H1 (cell line): Measurements from ENCODE around the gene ROGDI. TPM values are rescaled to one million over a fixed set of nuclear protein-coding genes. Genes with fewer than 3 reads are reported as not detected.

ENCODE experiments used
- CTCF ChIA-PET: fragments of 300-600 bp; sonication (Branson Sonifier 250); formaldehyde crosslinking; loops from one replicate; lab custom pipeline; 2021; ENCODE audit not compliant: partially characterized antibody; lab: Charles Lee
- POLR2A ChIA-PET: fragments of 300-600 bp; sonication (Branson Sonifier 250); formaldehyde crosslinking; loops from one replicate; lab custom pipeline; 2021; ENCODE audit warnings: inconsistent platforms; ENCODE audit not compliant: partially characterized antibody; lab: Charles Lee
- DNase-seq, 2 experiments: peaks; one replicate each; pipeline versions ENCODE4 v3.0.0 to v3.0.0-alpha.2; 2010 to 2022; ENCODE audit warnings: low spot score in 2 of 2, low read depth in 1 of 2, mixed read lengths in 1 of 2
- FAIRE-seq: peaks from 2 replicates; lab custom pipeline; 2011; peaks lifted over from hg19 to GRCh38; lab: Jason Lieb, UNC
- H2AFZ ChIP-seq: 2 replicates; pipeline ENCODE4 v1.8.1; 2012; ENCODE audit warnings: low read length, inconsistent platforms
- H2AK5ac ChIP-seq: 2 replicates; pipeline ENCODE4 v1.6.1; 2013; ENCODE audit warnings: low read depth, low read length
- H2BK120ac ChIP-seq: replicated peaks from 2 replicates; pipeline ENCODE3; 2013; ENCODE audit warnings: low read depth, low read length, inconsistent platforms
- H2BK12ac ChIP-seq: 2 replicates; pipeline ENCODE4 v1.6.1; 2013; ENCODE audit warnings: low read depth, low read length
- H2BK15ac ChIP-seq: 2 replicates; pipeline ENCODE4 v1.6.1; 2013; ENCODE audit warnings: low read length
- H2BK20ac ChIP-seq: 2 replicates; pipeline ENCODE4 v1.6.1; 2013; ENCODE audit warnings: low read length
- H2BK5ac ChIP-seq: 2 replicates; pipeline ENCODE4 v1.6.1; 2013; ENCODE audit warnings: low read depth, low read length
- H3K14ac ChIP-seq: 2 replicates; pipeline ENCODE4 v1.6.1; 2013; ENCODE audit warnings: inconsistent platforms; ENCODE audit not compliant: insufficient read length
- H3K18ac ChIP-seq: 2 replicates; pipeline ENCODE4 v1.6.1; 2013; ENCODE audit warnings: low read length; ENCODE audit errors: extremely low read depth
- H3K23ac ChIP-seq: 2 replicates; pipeline ENCODE4 v1.6.1; 2013; ENCODE audit warnings: inconsistent platforms; ENCODE audit not compliant: insufficient read length
- H3K23me2 ChIP-seq: 2 replicates; pipeline ENCODE4 v1.6.1; 2013; ENCODE audit warnings: low read depth, low read length
- H3K27ac ChIP-seq: 2 replicates; pipeline ENCODE4 v1.6.1; 2011; ENCODE audit warnings: low read depth, low read length, inconsistent platforms
- H3K27me3 ChIP-seq, 4 experiments: replicated peaks in 1 of 4; 1 replicate in 1 of 4; 2 replicates in 3 of 4; pipeline versions ENCODE4 v1.6.1 to v1.8.1; 2011 to 2013; ENCODE audit warnings: low read length in 3 of 4, mild to moderate bottlenecking in 3 of 4, inconsistent platforms in 2 of 4, mixed read lengths in 2 of 4, moderate library complexity in 1 of 4; ENCODE audit not compliant: control insufficient read depth in 3 of 4, insufficient read depth in 3 of 4; ENCODE audit errors: extremely low read depth in 1 of 4
- H3K36me3 ChIP-seq, 4 experiments: 2 replicates each; pipeline versions ENCODE4 v1.6.1 to v1.8.1; 2011 to 2013; ENCODE audit warnings: mild to moderate bottlenecking in 4 of 4, low read length in 3 of 4, moderate library complexity in 2 of 4, control low read depth in 1 of 4, inconsistent platforms in 1 of 4; ENCODE audit not compliant: insufficient read depth in 4 of 4, control insufficient read depth in 2 of 4
- H3K4ac ChIP-seq: replicated peaks from 2 replicates; pipeline ENCODE3; 2013; ENCODE audit warnings: low read length, low read depth, mixed read lengths, inconsistent platforms; ENCODE audit not compliant: insufficient read length
- H3K4me1 ChIP-seq, 4 experiments: replicated peaks in 1 of 4; 1 replicate in 1 of 4; 2 replicates in 3 of 4; pipeline versions ENCODE4 v1.6.1 to v1.8.1; 2011 to 2013; ENCODE audit warnings: low read length in 3 of 4, inconsistent platforms in 2 of 4, mixed read lengths in 1 of 4; ENCODE audit not compliant: insufficient read depth in 4 of 4, control insufficient read depth in 3 of 4
- H3K4me2 ChIP-seq, 2 experiments: 2 replicates each; pipeline versions ENCODE4 v1.6.1 to v1.8.1; 2011 to 2013; ENCODE audit warnings: low read depth in 2 of 2, low read length in 2 of 2, control low read depth in 1 of 2, inconsistent platforms in 1 of 2, mild to moderate bottlenecking in 1 of 2; ENCODE audit not compliant: insufficient read depth in 1 of 2
- H3K4me3 ChIP-seq, 4 experiments: fragments of 200-600, 300-600 bp in 1 of 4; sonication (generic), shearing (Covaris generic), sonication (Bioruptor Twin) in 1 of 4; 2 replicates each; pipeline versions ENCODE4 v1.5.1 to v1.8.1; 2011 to 2016; ENCODE audit warnings: low read length in 4 of 4, low read depth in 3 of 4, control low read depth in 2 of 4, inconsistent platforms in 2 of 4, mild to moderate bottlenecking in 2 of 4, mixed read lengths in 1 of 4, moderate library complexity in 1 of 4; ENCODE audit not compliant: insufficient read depth in 2 of 4; ENCODE audit errors: extremely low read depth in 1 of 4
- H3K56ac ChIP-seq: replicated peaks from 2 replicates; pipeline ENCODE3; 2013; ENCODE audit warnings: low read depth, mild to moderate bottlenecking, mixed read lengths, low read length, inconsistent platforms; ENCODE audit not compliant: insufficient read length
- H3K79me1 ChIP-seq: 2 replicates; pipeline ENCODE4 v1.6.1; 2013; ENCODE audit warnings: low read depth, low read length, control low read depth
- H3K79me2 ChIP-seq, 2 experiments: 2 replicates each; pipeline versions ENCODE4 v1.6.1 to v1.8.1; 2012 to 2013; ENCODE audit warnings: low read length in 2 of 2, mild to moderate bottlenecking in 2 of 2, inconsistent platforms in 1 of 2; ENCODE audit not compliant: insufficient read depth in 2 of 2, control insufficient read depth in 1 of 2
- H3K9ac ChIP-seq, 4 experiments: replicated peaks in 1 of 4; 1 replicate in 1 of 4; 2 replicates in 3 of 4; pipeline versions ENCODE4 v1.6.1 to v1.8.1; 2011 to 2013; ENCODE audit warnings: low read depth in 3 of 4, low read length in 3 of 4, control low read depth in 2 of 4, mild to moderate bottlenecking in 2 of 4, moderate library complexity in 2 of 4, inconsistent platforms in 1 of 4; ENCODE audit errors: extremely low read depth in 1 of 4
- H3K9me3 ChIP-seq, 2 experiments: 2 replicates each; pipeline versions ENCODE4 v1.6.1 to v1.8.1; 2012 to 2013; ENCODE audit warnings: mild to moderate bottlenecking in 2 of 2, moderate library complexity in 2 of 2, control low read depth in 1 of 2, inconsistent platforms in 1 of 2, low read depth in 1 of 2, low read length in 1 of 2, mixed read lengths in 1 of 2; ENCODE audit not compliant: insufficient read depth in 2 of 2
- H4K20me1 ChIP-seq, 2 experiments: replicated peaks in 1 of 2; 2 replicates each; pipeline versions ENCODE3 to v1.8.1; 2011 to 2013; ENCODE audit warnings: inconsistent platforms in 2 of 2, low read length in 2 of 2, mild to moderate bottlenecking in 1 of 2; ENCODE audit not compliant: insufficient read depth in 2 of 2, control insufficient read depth in 1 of 2
- H4K5ac ChIP-seq: 2 replicates; pipeline ENCODE4 v1.6.1; 2013; ENCODE audit warnings: low read length, low read depth, mixed read lengths, inconsistent platforms; ENCODE audit not compliant: insufficient read length
- H4K8ac ChIP-seq: 2 replicates; pipeline ENCODE4 v1.8.0; 2013; ENCODE audit warnings: mild to moderate bottlenecking, moderate library complexity, low read length, inconsistent platforms; ENCODE audit not compliant: insufficient read depth; ENCODE audit errors: extremely low read depth
- H4K91ac ChIP-seq: replicated peaks from 2 replicates; pipeline ENCODE3; 2013; ENCODE audit warnings: low read length, mixed read lengths, inconsistent platforms; ENCODE audit not compliant: insufficient read length
- BRCA1 ChIP-seq: IDR thresholded peaks from 2 replicates; pipeline ENCODE4 v1.6.1; 2012; ENCODE audit warnings: low read depth, low read length, improper control_type of control experiment
- CHD1 ChIP-seq: IDR thresholded peaks from 2 replicates; pipeline ENCODE4 v1.6.1; 2012; ENCODE audit warnings: low read depth, low read length, improper control_type of control experiment
- GTF2F1 ChIP-seq: IDR thresholded peaks from 2 replicates; pipeline ENCODE4 v1.6.1; 2012; ENCODE audit warnings: low read depth, low read length, improper control_type of control experiment, borderline replicate concordance
- HDAC6 ChIP-seq: IDR thresholded peaks from one replicate; pipeline ENCODE4 v1.7.1; 2012; ENCODE audit warnings: low read depth, mild to moderate bottlenecking, inconsistent platforms, low read length, moderate library complexity
- KDM1A ChIP-seq: fragments of 200-600, 300-600 bp; sonication (generic); IDR thresholded peaks from 2 replicates; pipeline ENCODE4 v1.7.1; 2016; ENCODE audit warnings: mild to moderate bottlenecking, low read length, borderline replicate concordance
- NRF1 ChIP-seq: IDR thresholded peaks from 2 replicates; pipeline ENCODE4 v1.6.1; 2011; ENCODE audit warnings: mild to moderate bottlenecking, low read depth, low read length, improper control_type of control experiment
- POLR2A ChIP-seq, 2 experiments: IDR thresholded peaks; 1 replicate in 1 of 2; 2 replicates in 1 of 2; pipeline ENCODE4 v1.6.1; 2011; ENCODE audit warnings: low read depth in 2 of 2, low read length in 2 of 2, mild to moderate bottlenecking in 2 of 2; ENCODE audit errors: control extremely low read depth in 1 of 2
- POU5F1 ChIP-seq: IDR thresholded peaks from 2 replicates; pipeline ENCODE4 v1.6.1; 2011; ENCODE audit warnings: low read depth, mild to moderate bottlenecking, low read length, moderate library complexity
- RNF2 ChIP-seq: fragments of 200-900, 300-1000 bp; sonication (generic); IDR thresholded peaks from 2 replicates; pipeline ENCODE4 v1.7.1; 2016; ENCODE audit warnings: borderline replicate concordance, low read depth, mild to moderate bottlenecking, antibody characterized with exemption, low read length; ENCODE audit not compliant: poor library complexity, severe bottlenecking; ENCODE audit errors: missing control alignments
- SAP30 ChIP-seq: fragments of 300-600 bp; sonication (generic); IDR thresholded peaks from 2 replicates; pipeline ENCODE4 v1.7.1; 2012; ENCODE audit warnings: low read length, moderate library complexity, mild to moderate bottlenecking, inconsistent platforms; ENCODE audit not compliant: insufficient read depth, insufficient replicate concordance
- WGBS, 2 experiments: shearing (Covaris generic) in 1 of 2; methylation state at CpG; one replicate each; pipeline versions ENCODE4 v1.1.6 to v1.1.7; 2013 to 2015; ENCODE audit warnings: low lambda C conversion rate in 2 of 2, mixed read lengths in 2 of 2, inconsistent platforms in 1 of 2, low coverage in 1 of 2, missing lambda C conversion rate in 1 of 2; ENCODE audit not compliant: insufficient replicate concordance in 2 of 2, insufficient coverage in 1 of 2, insufficient read length in 1 of 2; ENCODE audit errors: extremely low coverage in 1 of 2, missing lambda C conversion rate in 1 of 2; 5-methylcytosine and 5-hydroxymethylcytosine counted together
- polyA plus RNA-seq, 7 experiments: library from polyadenylated mRNA; depleted of rRNA in 3 of 7; stranded (reverse) in 5 of 7; unstranded in 2 of 7; fragments of >200 nt in 5 of 7; fragments of 200-250 nt in 2 of 7; gene quantifications; 1 replicate in 5 of 7; 2 replicates in 1 of 7; 4 replicates in 1 of 7; pipeline versions ENCODE4 v1.2.1 to v1.2.3, GENCODE V29; 2011 to 2013; ENCODE audit warnings: missing spikeins in 2 of 7, mixed read lengths in 2 of 7
- total RNA-seq: library from RNA; stranded (reverse); fragmentation: NEBNext Ultra II Directional; extraction: Animal tissue kit (Norgen Biotek cat#: 25700); gene quantifications from 2 replicates; pipeline ENCODE4 v1.2.1, GENCODE V29; 2021
- TF ChIP-seq, protein P1 (sequence below): IDR thresholded peaks from 2 replicates; pipeline ENCODE4 v1.6.1; 2012; ENCODE audit warnings: inconsistent platforms

ROGDI gene
- total and polyA plus RNA-seq, 2 of the 8 experiments (the other 6 are each of a cell fraction or from before 2014, with no cell fraction given), result 27.4 to 68.4 TPM

DNA sequence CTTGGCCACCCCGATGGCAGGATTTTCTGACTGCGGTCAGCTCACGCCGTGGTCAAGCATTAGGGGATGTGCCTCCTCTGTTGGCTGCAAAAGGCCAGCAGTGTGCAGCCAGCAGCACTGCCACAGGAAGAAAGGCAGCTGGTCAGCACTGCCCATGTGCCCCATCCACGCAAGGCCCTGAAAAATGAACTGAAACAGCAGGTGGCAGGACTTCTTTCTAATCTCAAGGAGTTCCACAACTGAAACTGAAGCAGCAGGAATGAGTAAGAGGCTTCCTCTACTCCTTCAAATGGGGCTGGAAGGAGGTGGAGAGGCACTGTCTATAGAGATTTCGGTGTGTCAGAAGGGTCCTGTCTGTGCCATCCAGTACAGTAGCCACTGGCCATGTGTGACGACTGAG lies 38.6 kb downstream of the ROGDI start:
- no peak overlapping the region for H3K9ac ChIP-seq
- POLR2A ChIA-PET, result interaction anchor here (1.3 to 1.7 kb wide), 2 partner anchors 17 to 41 kb away, joined by 4 to 5 read pairs; no protein-coding TSS in a partner anchor

More for the DNA sequence above, 38.6 kb downstream of the ROGDI start:
- Histone ChIP-seq H4K5ac (no peak overlapping the region), H3K79me2 (peaks cover 0 to 15% of the 10 kb centered on the region in 2 experiments; a peak in 2 of 4 replicates), H4K8ac (0 out of 2 replicates have a peak overlapping the region, but pooled peaks have one; percentile 68), H3K56ac (no peak overlapping the region), H2BK5ac (no peak overlapping the region), H3K36me3 (peaks cover 3 to 24% (median 19%) of the 10 kb centered on the region in 4 experiments; a peak in 7 of 8 replicates), H3K9me3 (no peaks in the 10 kb centered on the region), H2BK20ac (no peak overlapping the region), H2AFZ (no peak overlapping the region), H3K4me2 (no peak overlapping the region), H3K79me1 (peaks cover 5% of the 10 kb centered on the region; the same call in 1 of the 2 replicates), H2BK12ac (no peak overlapping the region), H3K14ac (no peak overlapping the region), H2BK15ac (no peak overlapping the region), H2AK5ac (no peak overlapping the region), H3K23ac (no peak overlapping the region)
- CTCF ChIA-PET, result interaction anchor here (0.6 to 1.6 kb wide), 3 partner anchors 19 to 197 kb away, joined by 3 to 5 read pairs (median 4); no protein-coding TSS in a partner anchor
- no peak for FAIRE-seq
- no peak for TF ChIP-seq RNF2
- TF ChIP-seq BRCA1, result no peak
- TF ChIP-seq KDM1A, result no peak
- TF ChIP-seq POLR2A (IDR thresholded peaks at IDR 0.05; ENCODE audit: control extremely low read depth in 1 of 2, low read depth in 2 of 2, low read length in 2 of 2), result no peak
- TF ChIP-seq POU5F1, result no peak
- TF ChIP-seq NRF1, result no peak
- no peak for TF ChIP-seq HDAC6
- no peak for TF ChIP-seq GTF2F1
- TF ChIP-seq CHD1, result no peak
- no peak for TF ChIP-seq SAP30
- TF ChIP-seq, protein P1, sequence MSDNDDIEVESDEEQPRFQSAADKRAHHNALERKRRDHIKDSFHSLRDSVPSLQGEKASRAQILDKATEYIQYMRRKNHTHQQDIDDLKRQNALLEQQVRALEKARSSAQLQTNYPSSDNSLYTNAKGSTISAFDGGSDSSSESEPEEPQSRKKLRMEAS, result no peak
- TF ChIP-seq, all 59 proteins: peak for 0
- Histone ChIP-seq H3K4ac (no peak overlapping the region), H3K27me3 (no peaks in the 10 kb centered on the region), H3K23me2 (peaks cover 10% of the 10 kb centered on the region), H3K4me3 (no peak overlapping the region), H2BK120ac (no peak overlapping the region), H4K20me1 (peaks cover 7 to 9% of the 10 kb centered on the region in 2 experiments), H3K18ac (no peak overlapping the region), H3K27ac (no peak overlapping the region), H3K4me1 (peaks cover 0 to 3% (median 1%) of the 10 kb centered on the region in 4 experiments; a peak in 2 of 7 replicates), H4K91ac (no peak overlapping the region)
- no peak for DNase-seq
- WGBS, 2 experiments, result 92% methylated on average over 6 of the region's 7 CpGs; no CpG with 5 or more reads in 1 of the 2 experiments
